Measurements from ENCODE around the gene AMDHD1. TPM values are rescaled to one million over a fixed set of nuclear protein-coding genes. Genes with fewer than 3 reads are reported as not detected.
A peak's percentile ranks its signal among the peaks of the same experiment; 100 is the strongest.

The AMDHD1 gene
- total RNA-seq, 1 donor from 2014 or later: 2.2 TPM

- peaks cover 17% of the 10 kb centered on the region for H3F3A ChIP-seq (ENCODE audit: low read depth)
- no peak overlapping the region for H3K27ac ChIP-seq
- no peaks in the 10 kb centered on the region for H4K20me1 ChIP-seq (ENCODE audit: low read depth)
- Mint-ChIP-seq H3K36me3 (peaks cover 2% of the 10 kb centered on the region), H3K27me3 (ENCODE audit: insufficient read depth, low read depth) (peaks cover 3% of the 10 kb centered on the region), H3K4me1 (peaks cover 2% of the 10 kb centered on the region), H3K4me3 (no peak overlapping the region), H3K27ac (no peak overlapping the region), H3K9me3 (no peaks in the 10 kb centered on the region)
- no peak for DNase-seq (ENCODE audit: low spot score)
- no peaks in the 10 kb centered on the region for H3K27me3 ChIP-seq
- H2AFZ ChIP-seq (replicated peaks): no peak overlapping the region
- no peak overlapping the region for H3K4me2 ChIP-seq
- H3K9me3 ChIP-seq (ENCODE audit: low read depth): no peaks in the 10 kb centered on the region
- H3K36me3 ChIP-seq: peaks cover 3% of the 10 kb centered on the region
- H3K4me3 ChIP-seq: no peak overlapping the region
- H3K79me2 ChIP-seq (ENCODE audit: low read depth): no peaks in the 10 kb centered on the region
- TF ChIP-seq EZH2 (IDR thresholded peaks at IDR 0.05) (no peak), EZH2phosphoT487 (IDR thresholded peaks at IDR 0.05) (no peak), CTCF (IDR thresholded peaks at IDR 0.05) (no peak)
- no peak overlapping the region for H3K9ac ChIP-seq
- peaks cover 4% of the 10 kb centered on the region for H3K4me1 ChIP-seq
Measured at GRCh38 chr12:95997276-95997675, 54.1 kb downstream of the AMDHD1 start.

- H3K27ac ChIP-seq: no peak overlapping the region
- H3K4me3 Mint-ChIP-seq: no peak overlapping the region
- peaks cover 3% of the 10 kb centered on the region for H3K27me3 Mint-ChIP-seq (ENCODE audit: insufficient read depth, low read depth)
- no peak overlapping the region for H3K4me3 ChIP-seq
- no peak for DNase-seq (ENCODE audit: low spot score)
- peaks cover 2% of the 10 kb centered on the region for H3K4me1 Mint-ChIP-seq
- H3K4me2 ChIP-seq: no peak overlapping the region
- H3K9ac ChIP-seq: no peak overlapping the region
- no peaks in the 10 kb centered on the region for H3K9me3 ChIP-seq (ENCODE audit: low read depth)
- no peaks in the 10 kb centered on the region for H3K79me2 ChIP-seq (ENCODE audit: low read depth)
- H3K27ac Mint-ChIP-seq: no peak overlapping the region
- H4K20me1 ChIP-seq (ENCODE audit: low read depth): no peaks in the 10 kb centered on the region
- TF ChIP-seq CTCF (IDR thresholded peaks at IDR 0.05) (no peak), EZH2phosphoT487 (IDR thresholded peaks at IDR 0.05) (no peak)
- no peaks in the 10 kb centered on the region for H3K27me3 ChIP-seq
- H3K36me3 Mint-ChIP-seq: peaks cover 5% of the 10 kb centered on the region
- H3K4me1 ChIP-seq: peaks cover 4% of the 10 kb centered on the region
- no peaks in the 10 kb centered on the region for H3K9me3 Mint-ChIP-seq
- H2AFZ ChIP-seq (replicated peaks): no peak overlapping the region
- peaks cover 17% of the 10 kb centered on the region for H3F3A ChIP-seq (ENCODE audit: low read depth)
- H3K36me3 ChIP-seq: peaks cover 10% of the 10 kb centered on the region
Measured at GRCh38 chr12:95997911-95998510, 54.9 kb downstream of the AMDHD1 start.

- Mint-ChIP-seq H3K4me3 (no peak overlapping the region), H3K27me3 (ENCODE audit: insufficient read depth, low read depth) (peaks cover 3% of the 10 kb centered on the region), H3K27ac (no peak overlapping the region), H3K9me3 (no peaks in the 10 kb centered on the region), H3K4me1 (peaks cover 2% of the 10 kb centered on the region), H3K36me3 (peaks cover 5% of the 10 kb centered on the region)
- Histone ChIP-seq H2AFZ (replicated peaks) (no peak overlapping the region), H4K20me1 (ENCODE audit: low read depth) (no peaks in the 10 kb centered on the region), H3K27me3 (no peaks in the 10 kb centered on the region), H3K9ac (no peak overlapping the region), H3F3A (ENCODE audit: low read depth) (peaks cover 17% of the 10 kb centered on the region), H3K9me3 (ENCODE audit: low read depth) (no peaks in the 10 kb centered on the region), H3K79me2 (ENCODE audit: low read depth) (no peaks in the 10 kb centered on the region), H3K4me3 (no peak overlapping the region), H3K4me2 (no peak overlapping the region), H3K27ac (no peak overlapping the region), H3K36me3 (peaks cover 12% of the 10 kb centered on the region), H3K4me1 (peaks cover 4% of the 10 kb centered on the region)
- TF ChIP-seq CTCF (IDR thresholded peaks at IDR 0.05) (peak; percentile 86), EZH2 (IDR thresholded peaks at IDR 0.05) (no peak)
- peak; percentile 77 for DNase-seq (ENCODE audit: low spot score)
Measured at GRCh38 chr12:95998611-95999286, 55.6 kb downstream of the AMDHD1 start.

All from neural progenitor cell (in vitro differentiated cells).